Jurkat, Clone E6-1 (cell line): ENCODE results near the gene RDX.
A peak's percentile ranks its signal among the peaks of the same experiment; 100 is the strongest.
"Not testable (repeated sequence)": the region's sequence is repeated elsewhere in the genome, so short reads cannot be mapped to it uniquely, and the experiment has no call there.

Source experiments
- DNase-seq: peaks from one replicate; pipeline ENCODE4 v3.0.0-alpha.2; 2011; ENCODE audit warnings: low read depth, low spot score
- H3K4me3 ChIP-seq: 2 replicates; pipeline ENCODE4 v1.5.1; 2011; ENCODE audit warnings: mild to moderate bottlenecking, low read length, control low read depth, moderate library complexity

Gene RDX

GRCh38 chr11:110230377-110230776 is 66.0 kb downstream of the RDX start:
- no peak for DNase-seq
- no peak overlapping the region for H3K4me3 ChIP-seq

DNA sequence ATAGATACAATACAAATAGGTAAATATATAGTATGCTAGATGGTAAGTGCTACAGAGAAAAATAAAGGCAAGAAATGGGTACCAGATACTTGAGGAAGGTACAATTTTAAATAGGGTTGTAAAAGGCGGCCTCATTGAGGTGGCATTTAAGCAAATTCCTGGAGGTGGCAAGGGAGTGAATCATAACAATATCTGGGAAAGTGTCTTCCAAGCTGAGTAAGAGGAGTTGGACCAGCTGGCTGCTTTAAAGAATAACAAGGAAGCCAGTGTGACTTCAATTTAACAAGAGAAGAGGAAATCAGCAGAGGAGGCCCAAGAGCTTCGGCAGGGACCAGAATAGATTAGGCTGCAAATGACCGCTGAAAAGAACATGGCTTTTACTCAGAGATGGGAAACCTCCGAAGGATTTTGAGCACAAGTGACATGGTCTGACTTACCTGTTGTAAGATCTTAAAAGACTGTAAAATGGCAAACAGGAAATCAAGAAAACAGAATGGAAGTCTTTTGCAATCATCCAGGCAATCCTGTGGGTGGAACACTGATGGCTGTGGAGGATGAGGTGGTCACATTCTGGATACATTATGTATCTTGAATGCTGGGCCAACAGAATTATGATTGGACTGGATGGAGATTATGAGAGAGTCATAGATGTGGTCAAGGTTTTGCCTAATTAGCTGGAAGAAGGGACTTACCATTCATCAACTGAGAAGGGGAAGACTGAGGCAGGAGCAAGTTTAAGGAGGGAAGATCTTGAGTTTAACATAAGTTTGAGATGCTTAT is 77.2 kb downstream of the RDX start:
- DNase-seq, result no peak
- no peak overlapping the region for H3K4me3 ChIP-seq

DNA sequence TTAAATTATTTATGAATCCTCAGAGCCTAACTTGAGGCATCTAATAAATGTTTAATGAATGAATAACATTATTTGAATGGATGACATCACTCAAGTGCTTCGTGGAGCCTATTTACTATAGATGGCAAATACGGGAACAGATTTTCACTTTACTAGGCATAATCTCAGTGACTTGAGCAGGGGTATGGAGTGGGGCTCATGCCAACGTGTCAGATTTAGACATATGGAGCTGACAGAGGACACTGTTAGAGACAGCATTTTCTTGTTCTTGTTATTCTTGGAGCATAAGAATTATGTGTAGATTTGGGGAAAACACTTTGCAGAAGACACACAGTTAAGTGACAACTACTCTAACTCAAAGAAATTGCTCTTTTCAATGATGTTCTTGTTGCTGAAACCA is 78.5 kb downstream of the RDX start:
- no peak for DNase-seq

DNA sequence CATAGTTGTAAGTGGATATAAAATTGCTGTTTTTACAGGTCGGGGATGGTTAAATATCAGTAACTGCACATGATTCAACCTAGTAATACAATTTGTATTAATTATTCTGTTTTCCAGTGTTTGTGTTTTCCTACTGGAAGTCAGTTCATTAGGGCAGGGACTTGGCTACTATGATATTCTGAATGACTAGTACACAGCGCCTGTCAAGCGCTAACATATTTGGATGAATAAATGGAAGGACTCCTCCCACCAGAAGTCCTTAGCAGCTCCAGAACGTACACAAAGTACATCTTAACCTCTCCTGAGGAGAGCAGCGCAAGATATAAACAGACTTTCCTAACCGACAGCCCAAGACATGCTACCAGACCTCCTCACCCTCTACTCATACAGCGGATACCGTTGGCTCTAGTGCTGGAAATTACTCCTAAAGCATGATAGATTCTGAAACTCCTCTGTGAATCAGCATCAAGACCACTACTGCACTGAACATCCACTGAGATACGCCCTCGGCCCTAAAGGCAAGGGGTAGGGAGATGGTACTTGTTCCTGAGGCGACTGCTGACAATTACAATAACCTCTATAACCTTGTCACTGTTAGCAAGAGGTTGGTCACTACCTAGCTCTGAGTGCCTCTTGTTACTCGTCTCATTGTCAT is 79.1 kb downstream of the RDX start:
- DNase-seq, result no peak
- no peak overlapping the region for H3K4me3 ChIP-seq

More for the DNA sequence above, 78.5 kb downstream of the RDX start:
- no peak overlapping the region for H3K4me3 ChIP-seq

DNA sequence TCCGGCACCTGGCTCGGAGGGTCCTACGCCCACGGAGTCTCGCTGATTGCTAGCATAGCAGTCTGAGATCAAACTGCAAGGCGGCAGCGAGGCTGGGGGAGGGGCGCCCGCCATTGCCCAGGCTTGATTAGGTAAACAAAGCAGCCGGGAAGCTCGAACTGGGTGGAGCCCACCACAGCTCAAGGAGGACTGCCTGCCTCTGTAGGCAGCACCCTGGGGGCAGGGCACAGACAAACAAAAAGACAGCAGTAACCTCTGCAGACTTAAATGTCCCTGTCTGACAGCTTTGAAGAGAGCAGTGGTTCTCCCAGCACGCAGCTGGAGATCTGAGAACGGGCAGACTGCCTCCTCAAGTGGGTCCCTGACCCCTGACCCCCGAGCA is 87.1 kb downstream of the RDX start:
- DNase-seq, H3K4me3 ChIP-seq: not testable (repeated sequence)

GRCh38 chr11:110208678-110209312 is 87.6 kb downstream of the RDX start:
- H3K4me3 ChIP-seq, result not testable (repeated sequence)

DNA sequence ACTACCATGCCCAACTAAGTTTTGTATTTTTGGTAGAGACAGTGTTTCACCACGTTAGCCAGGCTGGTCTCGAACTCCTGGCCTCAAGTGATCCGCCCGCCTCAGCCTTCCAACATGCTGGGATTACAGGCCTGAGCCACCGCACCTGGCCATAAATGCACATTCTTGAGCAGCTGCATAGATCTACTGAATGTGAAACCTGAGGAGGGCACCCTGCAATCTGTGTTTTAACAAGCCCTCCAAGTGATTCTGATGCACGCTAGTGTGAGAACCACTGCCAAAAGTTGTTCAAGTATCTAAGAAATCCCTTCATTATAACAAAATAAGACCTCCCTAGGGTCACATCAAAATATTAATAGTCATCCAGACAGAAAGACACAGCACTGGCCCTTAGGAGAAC is 89.3 kb downstream of the RDX start:
- DNase-seq, result no peak
- H3K4me3 ChIP-seq, result no peak overlapping the region

More at GRCh38 chr11:110208678-110209312, 87.6 kb downstream of the RDX start:
- DNase-seq, result not testable (repeated sequence)

DNA sequence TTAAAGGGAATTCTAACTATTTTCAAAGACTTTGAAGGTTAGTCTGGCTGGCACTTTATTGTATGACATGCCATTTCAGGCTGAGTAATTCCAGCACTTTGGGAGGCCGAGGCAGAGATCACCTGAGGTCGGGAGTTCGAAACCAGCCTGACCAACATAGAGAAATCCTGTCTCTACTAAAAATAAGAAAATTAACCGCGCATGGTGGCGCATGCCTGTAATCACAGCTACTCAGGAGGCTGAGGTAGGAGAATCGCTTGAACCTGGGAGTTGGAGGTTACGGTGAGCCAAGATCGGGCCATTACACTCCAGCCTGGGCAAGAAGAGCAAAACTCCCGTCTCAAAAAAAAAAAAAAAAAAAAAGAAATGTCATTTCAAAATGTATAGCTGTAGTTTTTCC is 95.6 kb downstream of the RDX start:
- H3K4me3 ChIP-seq, result no peak overlapping the region

GRCh38 chr11:110200241-110200640 is 96.2 kb downstream of the RDX start:
- no peak for DNase-seq
- H3K4me3 ChIP-seq, result no peak overlapping the region

More for the DNA sequence above, 95.6 kb downstream of the RDX start:
- no peak for DNase-seq

DNA sequence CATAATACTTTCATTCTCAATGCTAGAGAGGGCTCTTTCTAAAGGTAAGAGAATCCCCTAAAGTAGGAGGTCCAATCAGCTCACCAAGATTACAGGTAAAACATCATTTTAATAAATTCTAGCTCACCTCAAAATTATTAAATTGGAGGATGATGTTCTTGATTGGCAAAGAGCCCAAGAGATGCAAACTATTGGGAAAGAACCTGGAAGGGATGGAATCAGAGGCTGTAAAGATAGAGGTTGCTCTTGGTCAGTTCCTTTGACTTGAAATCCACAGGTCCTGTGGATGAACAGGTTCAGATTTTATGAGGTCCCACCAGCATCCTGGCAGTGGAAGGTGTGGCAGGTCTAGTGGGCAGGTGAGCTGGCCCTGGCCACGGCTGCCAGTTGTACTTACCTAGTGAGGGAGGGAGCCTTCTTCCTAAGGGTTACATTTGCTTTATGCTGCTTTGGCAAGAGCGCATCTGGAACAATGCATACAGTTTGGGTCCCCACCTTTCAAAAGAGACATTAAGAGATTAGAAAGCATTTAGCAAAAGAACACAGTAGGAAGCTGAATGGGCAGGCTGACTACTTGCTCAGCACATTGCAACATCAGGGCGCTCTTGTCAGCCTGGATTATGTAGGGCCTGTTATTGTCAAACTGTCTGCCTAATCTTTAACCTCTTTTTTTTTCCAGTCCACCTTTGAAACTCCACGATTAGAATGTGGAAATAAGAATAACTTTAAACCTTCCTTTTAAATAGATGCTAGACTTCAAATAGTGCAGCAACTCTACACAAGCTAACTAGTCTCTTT is 97.0 kb downstream of the RDX start:
- DNase-seq, result no peak
- no peak overlapping the region for H3K4me3 ChIP-seq

- DNase-seq, result no peak
- no peak overlapping the region for H3K4me3 ChIP-seq
Observed at GRCh38 chr11:110198031-110198729, 98.2 kb downstream of the RDX start.

GRCh38 chr11:110196884-110197420 is 99.5 kb downstream of the RDX start:
- H3K4me3 ChIP-seq, result no peak overlapping the region
- no peak for DNase-seq

GRCh38 chr11:110196241-110196754 is 100.1 kb downstream of the RDX start:
- no peak for DNase-seq

GRCh38 chr11:110194211-110194766 is 102.1 kb downstream of the RDX start:
- DNase-seq, H3K4me3 ChIP-seq: not testable (repeated sequence)

More at GRCh38 chr11:110196241-110196754, 100.1 kb downstream of the RDX start:
- H3K4me3 ChIP-seq, result no peak overlapping the region

DNA sequence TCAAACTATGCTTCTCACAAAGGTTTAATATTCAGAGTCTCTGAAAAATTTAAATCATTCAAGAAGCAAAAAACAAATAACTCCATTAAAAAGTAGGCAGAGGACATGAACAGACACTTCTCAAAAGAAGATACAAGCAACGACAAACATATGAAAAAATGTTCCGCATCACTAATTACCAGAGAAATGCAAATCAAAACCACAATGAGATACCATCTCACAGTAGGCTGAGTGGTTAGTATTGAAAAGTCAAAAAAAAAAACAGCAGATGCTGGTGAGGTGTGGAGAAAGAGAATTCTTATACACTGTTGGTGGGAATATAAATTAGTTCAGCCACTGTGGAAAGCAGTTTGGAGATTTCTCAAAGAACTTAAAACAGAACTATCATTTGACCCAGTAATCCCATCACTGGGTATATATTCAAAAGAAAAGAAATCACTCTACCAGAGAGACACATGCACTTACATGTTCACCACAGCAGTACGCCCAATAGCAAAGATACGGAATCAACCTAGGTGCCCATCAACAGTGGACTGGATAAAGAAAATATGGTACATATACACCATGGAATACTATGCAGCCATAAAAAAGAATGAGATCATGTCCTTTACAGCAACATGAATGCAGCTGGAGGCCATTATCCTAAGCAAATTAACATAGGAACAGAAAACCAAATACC is 103.7 kb downstream of the RDX start:
- DNase-seq, result peak; percentile 75
- not testable (repeated sequence) for H3K4me3 ChIP-seq

- no peak for DNase-seq
- H3K4me3 ChIP-seq, result no peak overlapping the region
Observed at GRCh38 chr11:110190885-110191284, 105.5 kb downstream of the RDX start.

DNA sequence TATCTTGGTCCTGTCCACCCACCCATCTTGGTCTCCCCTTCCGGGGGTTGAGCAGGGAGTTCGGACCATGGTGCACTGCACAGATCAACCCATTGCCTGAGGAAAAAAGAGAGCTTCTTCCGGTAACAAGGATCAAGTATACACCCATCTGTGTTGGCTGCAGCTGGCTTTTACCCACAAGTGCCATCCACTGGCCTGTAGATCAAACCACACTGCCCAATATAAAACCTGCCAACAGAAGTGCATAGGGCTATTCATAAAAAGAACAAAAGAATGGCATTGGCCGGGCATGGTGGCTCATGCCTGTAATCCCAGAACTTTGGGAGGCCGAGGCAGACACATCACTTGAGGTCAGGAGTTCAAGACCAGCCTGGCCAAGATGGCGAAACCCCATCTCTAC is 108.7 kb downstream of the RDX start:
- H3K4me3 ChIP-seq, result no peak overlapping the region
- DNase-seq, result no peak

GRCh38 chr11:110186867-110187266 is 109.5 kb downstream of the RDX start:
- H3K4me3 ChIP-seq, result no peak overlapping the region
- no peak for DNase-seq
